ENCODE results near the gene MED29. TPM values are rescaled to one million over a fixed set of nuclear protein-coding genes. Genes with fewer than 3 reads are reported as not detected.

The MED29 gene
- total RNA-seq, 1 experiment from 2014 or later = 42.9 TPM

- H3K4me1 Mint-ChIP-seq = peaks cover 52% of the 10 kb centered on the region
- ATAC-seq (no peak), DNase-seq (ENCODE audit: low spot score) (peak; percentile 49)
- ChIA-PET CTCF (no interaction called here), POLR2A (no interaction called here)
- peak overlapping the region; percentile 99 for H3K4me3 Mint-ChIP-seq
- H3K27ac Mint-ChIP-seq = peak overlapping the region; percentile 84
- TF ChIP-seq NFYB (CRISPR knock-in tag; conservative IDR thresholded peaks at IDR 0.05; ENCODE audit: low read depth) (no peak), E2F4 (CRISPR knock-in tag; IDR thresholded peaks at IDR 0.05; ENCODE audit: borderline replicate concordance, low read depth) (no peak), ZNF232 (CRISPR knock-in tag; IDR thresholded peaks at IDR 0.05) (no peak), NR2C2 (CRISPR knock-in tag; IDR thresholded peaks at IDR 0.05) (no peak), HMGXB4 (CRISPR knock-in tag; IDR thresholded peaks at IDR 0.05) (no peak), NR3C1 (CRISPR knock-in tag; conservative IDR thresholded peaks at IDR 0.05; ENCODE audit: low read depth) (no peak), RELA (CRISPR knock-in tag; IDR thresholded peaks at IDR 0.05; ENCODE audit: borderline replicate concordance) (no peak), MAX (CRISPR knock-in tag; IDR thresholded peaks at IDR 0.05) (no peak), AR (CRISPR knock-in tag; IDR thresholded peaks at IDR 0.05) (peak; percentile 55; the same call in 1 of the 2 replicates), TCF7 (CRISPR knock-in tag; IDR thresholded peaks at IDR 0.05; ENCODE audit: low read depth) (no peak), ZNF263 (CRISPR knock-in tag; IDR thresholded peaks at IDR 0.05; ENCODE audit: low read depth) (peak; percentile 57; the same call in 1 of the 2 replicates)
- H3K27me3 Mint-ChIP-seq (ENCODE audit: low read depth) = no peaks in the 10 kb centered on the region
- H3K36me3 Mint-ChIP-seq = peaks cover 8% of the 10 kb centered on the region; the same call in 1 of the 2 replicates
- no peaks in the 10 kb centered on the region for H3K9me3 Mint-ChIP-seq
Measured at GRCh38 chr19:39410017-39410830, 19.0 kb downstream of the MED29 start.

GRCh38 chr19:39410831-39411080, 19.6 kb downstream of the MED29 start:
- Mint-ChIP-seq H3K4me1 (peaks cover 53% of the 10 kb centered on the region), H3K4me3 (peak overlapping the region; percentile 99), H3K36me3 (peaks cover 8% of the 10 kb centered on the region; the same call in 1 of the 2 replicates), H3K27me3 (ENCODE audit: low read depth) (no peaks in the 10 kb centered on the region), H3K27ac (peak overlapping the region; percentile 84), H3K9me3 (no peaks in the 10 kb centered on the region)
- POLR2A ChIA-PET = interaction anchor here (1.0 to 2.3 kb wide), 5 partner anchors 7 to 25 kb away, joined by 5 to 11 read pairs (median 8); partner anchors contain the start of genes MED29, PAF1 and RPS16
- no peak for DNase-seq (ENCODE audit: low spot score)
- CTCF ChIA-PET = interaction anchor here (0.5 to 2.3 kb wide), 5 partner anchors 10 to 98 kb away, joined by 3 to 43 read pairs (median 12); partner anchors contain the start of genes MED29 and PAF1
- no peak for ATAC-seq
- TF ChIP-seq ZNF416 (CRISPR knock-in tag; IDR thresholded peaks at IDR 0.05) (no peak), SOX15 (CRISPR knock-in tag; IDR thresholded peaks at IDR 0.05) (no peak), E2F1 (CRISPR knock-in tag; IDR thresholded peaks at IDR 0.05) (no peak), FOXP4 (CRISPR knock-in tag; IDR thresholded peaks at IDR 0.05) (no peak), NR2C2 (CRISPR knock-in tag; IDR thresholded peaks at IDR 0.05) (no peak), ZBTB43 (CRISPR knock-in tag; IDR thresholded peaks at IDR 0.05) (no peak), IRF1 (CRISPR knock-in tag; IDR thresholded peaks at IDR 0.05) (no peak), CREM (CRISPR knock-in tag; IDR thresholded peaks at IDR 0.05) (no peak), CTCF (IDR thresholded peaks at IDR 0.05) (no peak), GABPB1 (CRISPR knock-in tag; IDR thresholded peaks at IDR 0.05) (no peak), JAZF1 (CRISPR knock-in tag; IDR thresholded peaks at IDR 0.05) (no peak)

All from WTC11 (cell line).